ENCODE measurements around the gene SLC13A3. TPM values are rescaled to one million over a fixed set of nuclear protein-coding genes. Genes with fewer than 3 reads are reported as not detected.

Gene SLC13A3
- total RNA-seq, 1 donor from 2014 or later: 1.5 TPM

- DNase-seq (ENCODE audit: low spot score): no peak
Observed at GRCh38 chr20:46580613-46581205, 70.5 kb downstream of the SLC13A3 start.

GRCh38 chr20:46578745-46579144 lies 72.5 kb downstream of the SLC13A3 start:
- no peak for DNase-seq (ENCODE audit: low spot score)

GRCh38 chr20:46576774-46577395 lies 74.4 kb downstream of the SLC13A3 start:
- no peak for DNase-seq (ENCODE audit: low spot score)

- DNase-seq (ENCODE audit: low spot score): no peak
Observed at GRCh38 chr20:46575937-46576461, 75.3 kb downstream of the SLC13A3 start.

GRCh38 chr20:46575394-46575793 lies 75.9 kb downstream of the SLC13A3 start:
- no peak for DNase-seq (ENCODE audit: low spot score)

GRCh38 chr20:46573788-46574584 lies 77.3 kb downstream of the SLC13A3 start:
- DNase-seq (ENCODE audit: low spot score): no peak

GRCh38 chr20:46573234-46573633 lies 78.0 kb downstream of the SLC13A3 start:
- DNase-seq (ENCODE audit: low spot score): no peak

- DNase-seq (ENCODE audit: low spot score): no peak
Observed at GRCh38 chr20:46572790-46573189, 78.5 kb downstream of the SLC13A3 start.

GRCh38 chr20:46572153-46572552 lies 79.1 kb downstream of the SLC13A3 start:
- DNase-seq (ENCODE audit: low spot score): no peak

GRCh38 chr20:46571418-46571817 lies 79.8 kb downstream of the SLC13A3 start:
- no peak for DNase-seq (ENCODE audit: low spot score)

- DNase-seq (ENCODE audit: low spot score): no peak
Observed at GRCh38 chr20:46570956-46571355, 80.3 kb downstream of the SLC13A3 start.

GRCh38 chr20:46569961-46570360 lies 81.3 kb downstream of the SLC13A3 start:
- no peak for DNase-seq (ENCODE audit: low spot score)

- peak; percentile 93 for DNase-seq (ENCODE audit: low spot score)
Observed at GRCh38 chr20:46568570-46569129, 82.6 kb downstream of the SLC13A3 start.

- peak; percentile 83 for DNase-seq (ENCODE audit: low spot score)
Observed at GRCh38 chr20:46566125-46566524, 85.1 kb downstream of the SLC13A3 start.

- no peak for DNase-seq (ENCODE audit: low spot score)
Observed at GRCh38 chr20:46564241-46564957, 86.9 kb downstream of the SLC13A3 start.

- DNase-seq (ENCODE audit: low spot score): no peak
Observed at GRCh38 chr20:46563860-46564221, 87.4 kb downstream of the SLC13A3 start.

GRCh38 chr20:46563170-46563859 lies 87.9 kb downstream of the SLC13A3 start:
- no peak for DNase-seq (ENCODE audit: low spot score)

GRCh38 chr20:46562373-46563169 lies 88.7 kb downstream of the SLC13A3 start:
- DNase-seq (ENCODE audit: low spot score): no peak

GRCh38 chr20:46562009-46562372 lies 89.3 kb downstream of the SLC13A3 start:
- DNase-seq (ENCODE audit: low spot score): no peak

All from mesenteric fat pad (tissue), 1 donor.